HG03135 (cell line): Measurements from ENCODE around the gene APOA1.

Source experiments
- ATAC-seq: cut with Tn5 transposase; IDR thresholded peaks from one replicate; pipeline ENCODE4 v1.9.1; 2021; ENCODE audit warnings: mild to moderate bottlenecking, moderate library complexity; ENCODE audit not compliant: unreplicated experiment

The APOA1 gene

DNA sequence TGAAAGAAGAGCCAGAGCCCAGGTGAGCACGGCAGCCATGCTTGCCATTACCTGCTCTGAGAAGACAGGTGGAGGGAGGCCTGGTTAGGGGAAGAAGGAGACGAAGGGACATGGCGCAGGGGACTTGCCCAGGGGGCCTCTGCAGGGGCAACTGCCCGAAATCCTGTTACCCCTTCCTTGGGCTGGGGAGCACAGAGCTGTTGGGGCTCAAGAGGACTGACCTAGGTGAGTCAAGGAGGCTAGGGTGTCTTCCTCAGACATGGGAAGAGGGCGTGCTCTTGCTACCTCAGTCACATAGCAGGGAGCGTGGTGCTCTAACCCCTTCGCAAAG is 45.6 kb downstream of the APOA1 start, which contains the start of gene APOA5:
APOA5 (minus strand) TSS at position 67 of the 331 bp plus-strand sequence; CDS start at position 48, 19 bp downstream.
- ATAC-seq = no peak

DNA sequence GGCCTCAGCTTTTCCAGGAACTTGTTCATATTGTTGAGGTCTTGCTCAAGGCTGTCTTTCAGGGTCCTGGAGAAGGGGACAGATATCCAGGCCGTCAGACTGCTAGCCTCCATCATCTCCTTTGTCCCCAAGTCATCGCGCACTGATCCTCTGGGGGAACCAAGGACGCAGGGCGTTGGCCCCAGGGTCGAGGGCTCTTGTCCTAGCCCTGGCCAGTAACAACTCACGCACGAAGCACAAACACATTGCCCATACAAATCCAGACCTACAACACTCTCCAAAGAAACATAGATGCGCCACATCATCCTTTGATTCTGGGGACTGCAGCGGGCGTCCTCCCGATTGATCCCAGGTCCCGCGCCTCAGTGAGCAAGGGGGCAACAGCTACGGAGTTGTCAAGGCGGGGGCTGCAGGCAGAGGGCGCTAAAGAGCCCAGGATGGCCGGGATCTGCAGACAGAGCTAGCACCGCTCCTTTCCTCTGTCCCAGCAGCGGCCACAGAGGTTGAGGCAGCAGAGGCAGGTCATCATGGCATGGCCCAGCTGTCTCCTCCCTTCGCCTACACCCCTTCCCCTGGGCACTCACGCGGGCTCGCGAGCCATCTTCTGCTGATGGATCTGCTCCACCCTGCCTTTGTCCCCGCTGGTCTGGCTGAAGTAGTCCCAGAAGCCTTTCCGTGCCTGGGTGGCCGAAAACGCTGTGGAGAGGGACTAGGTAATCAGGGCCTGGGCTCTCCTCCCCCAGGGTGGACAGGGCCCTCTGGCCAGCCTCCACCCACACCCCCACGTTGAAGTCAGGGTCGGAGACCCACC is 46.2 kb downstream of the APOA1 start:
- ATAC-seq = no peak

DNA sequence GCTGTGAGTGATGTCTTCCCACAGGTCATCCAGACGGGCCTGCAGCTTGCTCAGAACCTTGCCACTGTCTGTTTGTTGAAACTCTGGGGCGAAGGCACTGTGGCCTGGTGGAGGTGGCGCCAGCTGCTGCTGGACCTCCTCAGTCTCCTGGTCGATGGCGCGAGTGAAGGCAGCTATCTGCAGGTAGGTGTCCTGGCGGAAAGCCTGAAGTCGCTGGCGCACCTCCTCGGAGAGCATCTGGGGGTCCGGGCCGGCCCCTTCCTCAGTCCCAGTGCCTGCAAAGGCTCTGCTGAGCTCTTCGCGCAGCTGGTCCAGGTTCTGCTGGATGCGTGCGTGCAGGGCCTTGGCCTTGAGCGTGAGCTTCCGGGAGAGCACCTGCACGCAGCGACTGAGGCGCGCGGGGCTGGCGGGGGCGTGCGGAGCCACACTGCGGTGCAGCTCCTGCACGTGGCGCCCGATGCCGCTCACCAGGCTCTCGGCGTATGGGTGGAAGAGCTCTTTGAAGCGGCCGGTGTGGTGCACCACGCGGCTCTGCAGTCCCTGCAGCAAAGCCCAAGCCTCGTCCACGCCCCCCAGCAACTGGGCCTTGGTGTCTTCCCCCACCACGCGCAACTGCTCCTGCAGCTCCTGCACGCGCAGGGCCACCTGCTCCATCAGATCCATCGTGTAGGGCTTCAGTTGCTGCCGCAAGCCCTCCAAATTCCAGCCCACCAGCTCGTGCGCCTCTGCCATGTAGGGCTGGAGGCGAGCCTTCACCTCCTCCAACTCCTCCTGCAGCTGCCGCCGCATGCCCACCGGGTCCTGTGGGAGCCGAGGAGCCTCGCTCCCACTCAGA is 47.0 kb downstream of the APOA1 start:
- no peak for ATAC-seq

DNA sequence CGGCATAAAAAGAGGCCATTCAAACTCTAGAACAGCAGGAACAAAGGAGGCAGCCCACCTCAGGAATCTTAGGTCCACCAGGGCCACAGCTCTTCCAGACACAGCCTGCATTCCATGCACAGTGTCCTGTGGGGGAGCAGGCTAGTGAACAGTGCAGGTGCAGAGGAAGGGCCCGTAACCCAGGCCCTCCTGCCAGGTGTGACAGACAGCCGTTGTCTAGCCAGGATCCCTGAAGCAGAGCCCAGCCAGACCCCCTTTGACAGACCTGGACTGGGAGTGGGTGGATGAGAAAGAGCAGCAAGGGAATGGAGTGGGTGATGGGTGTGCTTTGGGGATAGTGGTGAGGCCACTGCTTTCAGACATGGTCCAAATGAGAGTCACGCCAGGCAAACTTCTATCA is 48.4 kb downstream of the APOA1 start:
- ATAC-seq = no peak

DNA sequence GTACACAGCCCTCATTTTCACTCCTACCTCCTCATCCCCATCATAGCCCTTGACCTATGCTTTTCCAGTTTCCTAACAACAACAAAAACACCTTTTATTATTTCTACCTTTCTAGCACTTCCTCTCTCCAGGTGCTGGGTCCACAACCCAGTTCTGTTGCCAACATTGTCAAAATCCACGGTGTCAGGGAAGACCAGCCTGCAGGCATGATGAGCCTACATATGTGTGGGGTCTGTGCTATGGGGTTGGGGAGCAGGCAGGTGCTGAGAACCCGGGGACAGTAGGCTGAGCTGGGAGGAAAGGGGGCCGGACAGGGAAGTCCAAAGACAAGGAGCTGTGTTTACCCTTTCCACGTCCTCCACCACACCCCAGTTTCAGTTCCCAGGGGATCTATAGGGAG is 48.9 kb downstream of the APOA1 start:
- ATAC-seq = no peak

DNA sequence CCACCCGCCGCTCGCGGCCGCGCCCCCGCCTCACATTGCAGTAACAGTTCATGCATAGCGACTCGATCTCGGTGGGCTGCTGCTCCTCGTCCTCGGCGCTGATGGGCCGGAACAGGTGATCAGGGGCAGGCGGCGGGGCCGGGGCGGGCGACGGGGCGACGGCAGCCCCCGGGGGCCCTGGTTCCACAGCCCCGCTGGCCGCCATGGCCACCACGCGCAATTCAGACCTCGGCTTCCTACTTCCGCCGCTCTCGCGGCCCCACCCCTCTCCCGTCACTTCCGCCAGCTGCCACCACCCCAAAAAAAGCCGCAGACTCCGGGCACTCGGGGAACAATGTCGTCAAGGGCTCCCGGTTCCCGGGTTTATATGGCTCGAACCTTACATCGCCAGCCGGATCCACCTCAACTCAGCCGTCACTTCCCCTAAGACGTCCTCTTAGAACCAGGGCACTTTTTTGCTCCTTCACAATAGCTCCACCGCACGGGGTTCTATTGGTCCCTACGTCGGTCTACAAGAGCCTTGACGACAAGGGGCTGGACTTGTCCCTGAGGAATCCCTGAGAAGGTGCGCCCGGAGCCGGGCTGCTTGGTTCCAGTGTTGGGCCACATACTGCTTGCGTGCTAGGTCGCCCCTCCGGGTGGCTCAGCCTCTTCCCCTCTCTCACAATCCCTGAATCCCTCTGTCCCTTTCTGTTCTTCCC is 49.5 kb downstream of the APOA1 start, which contains the start of gene ZPR1:
ZPR1 (minus strand) TSS at position 238 of the 701 bp plus-strand sequence; CDS start at position 205, 33 bp downstream.
- peak; percentile 82 for ATAC-seq

DNA sequence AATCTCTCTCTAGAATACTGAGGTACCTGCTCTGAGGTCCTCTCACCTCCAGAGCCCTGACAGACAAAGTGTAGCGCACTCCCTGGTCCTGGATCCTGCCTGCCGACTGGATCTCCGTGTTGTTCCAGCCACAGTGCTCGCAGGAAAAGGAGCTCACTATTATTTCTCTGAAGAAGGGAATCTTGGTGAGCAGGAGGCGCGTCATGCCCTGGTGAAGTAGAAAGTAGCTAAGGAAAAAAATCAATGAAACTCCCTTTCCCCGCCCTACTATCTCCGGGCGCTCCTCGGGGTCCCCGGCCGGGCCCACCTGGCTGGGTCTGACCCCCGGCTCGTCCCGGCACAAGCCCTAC is 50.0 kb downstream of the APOA1 start:
- ATAC-seq = peak; percentile 3

DNA sequence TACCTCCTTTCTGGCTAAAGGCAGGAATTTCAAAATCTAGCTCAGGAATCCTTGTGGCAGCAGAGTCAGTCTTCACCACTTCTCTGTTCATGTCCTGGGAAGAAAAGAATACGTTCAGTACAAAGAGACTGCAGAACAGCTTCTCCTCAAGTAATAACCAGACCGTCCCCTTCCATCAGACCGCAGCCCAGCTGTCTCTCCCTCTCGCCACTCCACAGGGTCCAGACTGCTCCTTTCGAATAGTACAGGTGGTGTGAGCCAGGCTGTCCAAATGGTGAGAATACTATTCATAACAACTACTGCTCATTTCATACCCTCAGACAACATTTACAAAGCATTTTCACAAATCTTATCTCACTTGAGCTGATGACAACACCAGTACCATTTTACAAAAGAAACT is 50.5 kb downstream of the APOA1 start:
- no peak for ATAC-seq

DNA sequence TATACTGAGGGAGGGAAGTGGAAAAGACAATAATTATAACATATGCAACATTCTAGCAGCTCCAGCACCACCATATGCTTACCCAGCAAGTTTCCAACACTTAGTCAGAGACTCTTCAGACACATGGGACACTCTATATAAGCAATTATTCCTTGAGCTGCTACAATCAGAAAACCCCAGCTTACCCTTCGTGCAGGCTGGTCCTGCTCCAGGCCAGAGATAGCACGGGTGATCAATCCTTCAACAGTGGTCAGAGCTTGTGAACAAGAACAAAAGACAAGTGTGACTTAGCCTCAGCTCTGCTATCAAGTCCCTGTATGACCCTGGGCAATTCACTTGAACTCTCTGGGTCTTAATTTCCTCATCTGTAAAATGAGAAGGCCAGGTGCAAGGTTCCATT is 51.1 kb downstream of the APOA1 start:
- ATAC-seq = no peak
